Lung (tissue), 12 donors: ENCODE results near the gene LRRC8E. TPM values are rescaled to one million over a fixed set of nuclear protein-coding genes. Genes with fewer than 3 reads are reported as not detected.

Experiments used
- ATAC-seq: fragments of 200-7000 bp; cut with Tn5 transposase; one replicate; pipeline ENCODE4 v1.9.1; 2020; ENCODE audit warnings: moderate number of reproducible peaks; ENCODE audit not compliant: insufficient read depth, low FRiP score
- DNase-seq, 3 donors: peaks; one replicate each; pipeline ENCODE4 v3.0.0-alpha.2; 2013 to 2017
- H3K27ac ChIP-seq, 2 donors: one replicate each; pipeline ENCODE4 v1.5.1; 2013; ENCODE audit warnings: mild to moderate bottlenecking in 2 of 2, moderate library complexity in 2 of 2, control low read depth in 1 of 2, inconsistent platforms in 1 of 2, low read depth in 1 of 2, low read length in 1 of 2
- H3K27me3 ChIP-seq, 3 donors: one replicate each; pipeline ENCODE4 v1.5.1; 2013; ENCODE audit warnings: low read length in 2 of 3; ENCODE audit not compliant: control insufficient read depth in 3 of 3, insufficient read depth in 3 of 3
- H3K36me3 ChIP-seq, 4 donors: one replicate each; pipeline ENCODE4 v1.5.1; 2013; ENCODE audit warnings: low read length in 4 of 4, mild to moderate bottlenecking in 1 of 4, moderate library complexity in 1 of 4; ENCODE audit not compliant: control insufficient read depth in 4 of 4, insufficient read depth in 4 of 4
- H3K4me1 ChIP-seq, 5 donors: one replicate each; pipeline ENCODE4 v1.5.1; 2013; ENCODE audit warnings: low read length in 5 of 5, mild to moderate bottlenecking in 2 of 5, moderate library complexity in 1 of 5; ENCODE audit not compliant: control insufficient read depth in 5 of 5, insufficient read depth in 5 of 5
- H3K4me3 ChIP-seq: one replicate; pipeline ENCODE4 v1.5.1; 2013; ENCODE audit warnings: mild to moderate bottlenecking, control low read depth, moderate library complexity
- H3K9ac ChIP-seq, 2 donors: one replicate each; pipeline ENCODE4 v1.5.1; 2013; ENCODE audit warnings: low read length in 2 of 2, control low read depth in 1 of 2; ENCODE audit not compliant: insufficient read depth in 1 of 2
- H3K9me3 ChIP-seq, 4 donors: one replicate each; pipeline ENCODE4 v1.5.1; 2013; ENCODE audit warnings: low read length in 3 of 4, mild to moderate bottlenecking in 1 of 4, moderate library complexity in 1 of 4; ENCODE audit not compliant: control insufficient read depth in 4 of 4, insufficient read depth in 3 of 4
- CTCF ChIP-seq: IDR thresholded peaks from 2 replicates; pipeline ENCODE4 v1.5.1; 2012; ENCODE audit warnings: mild to moderate bottlenecking; ENCODE audit errors: control extremely low read depth, extremely low read depth
- whole genome bisulfite sequencing, 2 donors: extraction: QIAGEN DNeasy Blood & Tissue Kit; methylation state at CpG; one replicate each; pipeline ENCODE4 v1.1.7; 2013; 5-methylcytosine and 5-hydroxymethylcytosine counted together
- polyA plus RNA-seq, 2 donors: library from polyadenylated mRNA; stranded (reverse); fragments of 200-250 nt; gene quantifications; one replicate each; pipeline ENCODE4 v1.2.1, GENCODE V29; 2013
- total RNA-seq, 2 donors: library from RNA; depleted of rRNA in 1 of 2; stranded (reverse); fragments of >200 nt in 1 of 2; gene quantifications; one replicate each; pipeline ENCODE4 v1.2.1, GENCODE V29; 2014 to 2021
- donor health status: control.
- donor health status: control.
- donor health status: Bipolar disorder and iron deficiency.
- donor health status: healthy.
- donor health status: DM: yes; HTN: yes; CAD: no.

The LRRC8E gene
- total and polyA plus RNA-seq, 4 donors: 3.7 to 8.6 (median 5.3) TPM

GRCh38 chr19:7900401-7900870, 12.1 kb downstream of the LRRC8E start:
- no peaks in the 10 kb centered on the region for H3K9me3 ChIP-seq
- no peak for TF ChIP-seq CTCF
- H3K27ac ChIP-seq: no peak overlapping the region

DNA sequence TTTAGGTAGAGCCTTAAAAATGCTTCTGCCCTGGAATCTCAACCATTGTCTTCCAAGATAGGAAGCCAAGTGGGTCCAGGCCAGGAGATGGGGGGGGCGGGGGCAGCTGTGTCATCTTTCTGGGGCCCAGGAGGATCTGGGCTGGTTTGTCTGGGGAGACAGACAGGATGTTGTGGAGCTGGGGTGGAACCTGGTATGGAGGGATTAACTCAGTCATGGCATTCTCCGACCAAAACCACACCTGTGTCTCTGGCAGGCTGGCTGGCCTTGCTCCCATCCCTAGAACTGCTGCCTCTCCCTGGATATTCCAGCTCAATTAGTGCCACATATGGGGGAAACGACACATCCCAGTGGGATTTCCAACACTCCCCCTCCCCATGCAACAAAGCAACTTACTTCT, 12.6 kb downstream of the LRRC8E start:
- ATAC-seq: no peak
- Histone ChIP-seq H3K27ac (no peak overlapping the region), H3K4me3 (no peak overlapping the region), H3K9me3 (no peaks in the 10 kb centered on the region), H3K36me3 (peaks cover 0 to 3% (median 0%) of the 10 kb centered on the region in 4 donors), H3K4me1 (peaks cover 0 to 21% (median 6%) of the 10 kb centered on the region in 5 donors), H3K9ac (no peak overlapping the region), H3K27me3 (no peaks in the 10 kb centered on the region)
- no peak for TF ChIP-seq CTCF
- DNase-seq: no peak
- WGBS, 2 donors: 86 to 87% methylated on average over 3 of the region's 3 CpGs

More at GRCh38 chr19:7900401-7900870, 12.1 kb downstream of the LRRC8E start:
- no peak overlapping the region for H3K4me3 ChIP-seq
- no peaks in the 10 kb centered on the region for H3K27me3 ChIP-seq
- no peak overlapping the region for H3K9ac ChIP-seq
- no peaks in the 10 kb centered on the region for H3K36me3 ChIP-seq
- no peak for ATAC-seq
- WGBS, 2 donors: 82 to 89% methylated on average over 21 of the region's 21 CpGs
- H3K4me1 ChIP-seq: peaks cover 0 to 21% (median 6%) of the 10 kb centered on the region in 5 donors
- no peak for DNase-seq

DNA sequence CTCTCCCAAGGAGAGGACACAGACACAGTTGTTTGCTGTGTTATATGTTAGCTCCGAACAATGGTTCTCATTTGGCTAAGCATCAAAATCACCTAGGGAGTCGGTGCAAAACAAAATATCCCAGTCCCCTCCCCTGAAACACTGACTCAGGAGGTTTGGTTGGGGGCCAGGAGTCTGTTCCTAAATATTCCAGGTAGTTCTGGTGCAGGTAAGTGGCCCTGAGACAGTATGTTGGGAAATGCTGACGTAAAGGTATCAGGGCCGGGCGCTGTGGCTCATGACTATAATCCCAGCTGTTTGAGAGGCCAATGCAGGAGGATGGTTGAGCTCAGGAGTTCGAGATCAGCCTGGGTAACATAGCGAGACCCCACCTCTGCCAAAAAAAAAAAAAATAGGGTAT, 13.0 kb downstream of the LRRC8E start:
- WGBS, 2 donors: 93 to 97% methylated on average over 7 of the region's 7 CpGs

More for the DNA sequence above, 13.0 kb downstream of the LRRC8E start:
- Histone ChIP-seq H3K27me3 (no peaks in the 10 kb centered on the region), H3K9ac (no peak overlapping the region), H3K4me1 (peaks cover 0 to 21% (median 6%) of the 10 kb centered on the region in 5 donors), H3K27ac (no peak overlapping the region), H3K4me3 (no peak overlapping the region), H3K36me3 (peaks cover 0 to 6% (median 0%) of the 10 kb centered on the region in 4 donors), H3K9me3 (no peaks in the 10 kb centered on the region)
- ATAC-seq (no peak), DNase-seq (no peak)
- TF ChIP-seq CTCF: no peak
